ENCODE measurements around the gene PATE2. TPM values are rescaled to one million over a fixed set of nuclear protein-coding genes. Genes with fewer than 3 reads are reported as not detected.

PATE2 gene
- total RNA-seq, 1 experiment from 2014 or later: not detected

DNA sequence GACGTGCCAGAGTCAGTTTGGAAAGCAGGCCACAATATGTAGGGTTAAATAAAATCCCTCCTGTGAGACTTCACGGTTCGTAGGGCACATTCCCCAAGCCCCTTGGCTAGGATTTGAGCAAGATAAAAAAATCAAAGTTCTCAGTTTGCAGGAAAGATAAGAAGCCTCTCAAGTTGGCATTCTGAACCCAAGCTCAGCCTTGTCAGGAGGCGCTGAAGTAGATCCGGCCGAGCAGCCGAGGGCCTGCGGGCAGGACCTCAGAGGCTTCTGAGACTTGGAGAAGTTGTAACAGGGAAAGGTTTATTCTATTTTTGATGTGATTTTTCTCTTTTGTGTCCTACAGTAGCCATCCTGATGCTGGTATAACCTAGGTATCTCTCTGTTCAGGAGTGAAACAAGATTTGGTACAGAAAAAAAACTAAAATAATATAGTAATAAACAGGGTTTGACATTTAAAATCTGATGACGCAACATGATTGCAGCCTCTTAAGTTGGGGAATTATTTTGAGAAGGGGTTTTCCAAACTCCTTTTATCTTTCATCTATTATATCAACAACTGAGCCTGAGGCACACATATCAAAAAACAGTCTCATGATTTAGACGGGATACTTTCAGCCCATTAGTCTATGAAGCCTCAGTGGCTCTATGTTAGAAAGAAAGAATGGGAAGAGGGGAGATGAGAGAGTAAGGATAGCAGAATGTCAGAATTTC lies 10.1 kb downstream of the PATE2 start:
- H3K9me3 ChIP-seq: no peaks in the 10 kb centered on the region
- H3K9me3 Mint-ChIP-seq (ENCODE audit: unreplicated experiment): no peaks in the 10 kb centered on the region
- no peak overlapping the region for H3K27ac Mint-ChIP-seq (ENCODE audit: unreplicated experiment)
- peaks cover 43% of the 10 kb centered on the region for H3K27me3 Mint-ChIP-seq (ENCODE audit: insufficient read depth, unreplicated experiment)
- no peaks in the 10 kb centered on the region for H3K36me3 ChIP-seq (ENCODE audit: control insufficient read depth, insufficient read depth, low read length)
- no peaks in the 10 kb centered on the region for H3K4me1 Mint-ChIP-seq (ENCODE audit: low read depth, unreplicated experiment)
- 0 out of 2 replicates have a peak, but pooled peaks cover 2% of the 10 kb centered on the region for H3K27me3 ChIP-seq (replicated peaks; ENCODE audit: control insufficient read depth, insufficient read depth, low read length)
- no TSS peak for BruUV-seq (replicated peaks)
- H3K4me3 Mint-ChIP-seq (ENCODE audit: unreplicated experiment): no peak overlapping the region
- ChIA-PET POLR2A (no interaction called here), CTCF (no interaction called here)
- no peak for DNase-seq
- H3K36me3 Mint-ChIP-seq (ENCODE audit: insufficient read depth, unreplicated experiment): no peaks in the 10 kb centered on the region
- TF ChIP-seq, protein P1, sequence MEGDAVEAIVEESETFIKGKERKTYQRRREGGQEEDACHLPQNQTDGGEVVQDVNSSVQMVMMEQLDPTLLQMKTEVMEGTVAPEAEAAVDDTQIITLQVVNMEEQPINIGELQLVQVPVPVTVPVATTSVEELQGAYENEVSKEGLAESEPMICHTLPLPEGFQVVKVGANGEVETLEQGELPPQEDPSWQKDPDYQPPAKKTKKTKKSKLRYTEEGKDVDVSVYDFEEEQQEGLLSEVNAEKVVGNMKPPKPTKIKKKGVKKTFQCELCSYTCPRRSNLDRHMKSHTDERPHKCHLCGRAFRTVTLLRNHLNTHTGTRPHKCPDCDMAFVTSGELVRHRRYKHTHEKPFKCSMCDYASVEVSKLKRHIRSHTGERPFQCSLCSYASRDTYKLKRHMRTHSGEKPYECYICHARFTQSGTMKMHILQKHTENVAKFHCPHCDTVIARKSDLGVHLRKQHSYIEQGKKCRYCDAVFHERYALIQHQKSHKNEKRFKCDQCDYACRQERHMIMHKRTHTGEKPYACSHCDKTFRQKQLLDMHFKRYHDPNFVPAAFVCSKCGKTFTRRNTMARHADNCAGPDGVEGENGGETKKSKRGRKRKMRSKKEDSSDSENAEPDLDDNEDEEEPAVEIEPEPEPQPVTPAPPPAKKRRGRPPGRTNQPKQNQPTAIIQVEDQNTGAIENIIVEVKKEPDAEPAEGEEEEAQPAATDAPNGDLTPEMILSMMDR (IDR thresholded peaks at IDR 0.05; ENCODE audit: insufficient read depth in 1 of 2, low read depth in 1 of 2, low read length in 1 of 2, severe bottlenecking in 1 of 2, unreplicated experiment in 1 of 2): no peak
- intact Hi-C loops (cut with micrococcal nuclease; ENCODE audit: unreplicated experiment): no loop called here
- no peak overlapping the region for H3K4me3 ChIP-seq (ENCODE audit: low read depth, low read length)
- 0 out of 2 replicates have a peak, but pooled peaks cover 3% of the 10 kb centered on the region for H3K4me1 ChIP-seq

DNA sequence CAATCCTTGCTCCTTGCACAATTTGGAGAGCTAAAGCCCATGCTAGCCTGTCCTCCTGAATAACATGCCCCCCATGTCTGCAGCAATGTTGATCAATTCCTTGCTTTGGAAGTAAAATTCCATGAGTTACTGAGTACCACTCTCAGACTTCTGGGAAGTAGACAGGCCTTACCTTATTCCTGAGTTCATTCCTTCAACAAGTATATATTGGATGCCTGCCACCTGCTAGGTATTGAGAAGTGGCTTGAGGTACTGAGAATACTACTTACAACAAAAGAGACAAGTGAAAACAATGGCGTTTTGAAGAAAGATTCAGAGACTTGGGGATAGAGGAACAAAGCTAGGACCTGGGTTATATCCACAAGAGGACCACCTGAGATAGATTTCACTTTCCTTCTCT lies 12.4 kb downstream of the PATE2 start:
- Mint-ChIP-seq H3K36me3 (ENCODE audit: insufficient read depth, unreplicated experiment) (no peaks in the 10 kb centered on the region), H3K27me3 (ENCODE audit: insufficient read depth, unreplicated experiment) (peaks cover 35% of the 10 kb centered on the region), H3K9me3 (ENCODE audit: unreplicated experiment) (no peaks in the 10 kb centered on the region), H3K4me1 (ENCODE audit: low read depth, unreplicated experiment) (no peaks in the 10 kb centered on the region), H3K27ac (ENCODE audit: unreplicated experiment) (no peak overlapping the region), H3K4me3 (ENCODE audit: unreplicated experiment) (no peak overlapping the region)
- H3K36me3 ChIP-seq (ENCODE audit: control insufficient read depth, insufficient read depth, low read length): no peaks in the 10 kb centered on the region
- no peaks in the 10 kb centered on the region for H3K9me3 ChIP-seq
- BruUV-seq (replicated peaks): no TSS peak
- ChIA-PET CTCF (no interaction called here), POLR2A (no interaction called here)
- 0 out of 2 replicates have a peak, but pooled peaks cover 2% of the 10 kb centered on the region for H3K27me3 ChIP-seq (replicated peaks; ENCODE audit: control insufficient read depth, insufficient read depth, low read length)
- H3K4me1 ChIP-seq: 0 out of 2 replicates have a peak, but pooled peaks cover 3% of the 10 kb centered on the region
- H3K4me3 ChIP-seq (ENCODE audit: low read depth, low read length): no peak overlapping the region
- intact Hi-C loops (cut with micrococcal nuclease; ENCODE audit: unreplicated experiment): no loop called here
- no peak for DNase-seq
- TF ChIP-seq, protein P1 (IDR thresholded peaks at IDR 0.05; ENCODE audit: insufficient read depth in 1 of 2, low read depth in 1 of 2, low read length in 1 of 2, severe bottlenecking in 1 of 2, unreplicated experiment in 1 of 2): no peak

DNA sequence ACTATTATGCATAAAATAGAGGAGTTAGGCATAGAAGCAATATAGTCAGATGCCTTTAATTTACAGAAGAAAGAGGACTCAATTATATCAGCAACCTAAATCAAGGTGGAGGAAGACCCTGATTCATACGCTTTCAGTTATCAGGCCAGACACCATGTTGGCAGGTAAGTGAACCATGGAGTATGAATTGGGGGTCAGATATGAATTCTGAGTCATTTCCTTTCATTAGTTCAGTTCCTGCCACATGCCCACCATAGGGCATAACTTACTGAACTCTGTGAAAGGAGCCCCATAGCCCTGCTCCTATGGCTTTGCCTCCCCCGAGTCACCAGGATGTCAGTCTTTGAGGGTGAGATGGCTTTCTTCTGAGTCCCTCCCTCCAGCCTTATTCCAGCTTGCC lies 15.1 kb downstream of the PATE2 start:
- no peak for DNase-seq
- 0 out of 2 replicates have a peak, but pooled peaks cover 3% of the 10 kb centered on the region for H3K4me1 ChIP-seq
- Mint-ChIP-seq H3K9me3 (ENCODE audit: unreplicated experiment) (peaks cover 8% of the 10 kb centered on the region), H3K27me3 (ENCODE audit: insufficient read depth, unreplicated experiment) (peaks cover 41% of the 10 kb centered on the region), H3K4me1 (ENCODE audit: low read depth, unreplicated experiment) (no peaks in the 10 kb centered on the region), H3K27ac (ENCODE audit: unreplicated experiment) (no peak overlapping the region), H3K4me3 (ENCODE audit: unreplicated experiment) (no peak overlapping the region), H3K36me3 (ENCODE audit: insufficient read depth, unreplicated experiment) (no peaks in the 10 kb centered on the region)
- BruUV-seq (replicated peaks): no TSS peak
- ChIA-PET CTCF (no interaction called here), POLR2A (no interaction called here)
- peaks cover 7% of the 10 kb centered on the region for H3K9me3 ChIP-seq
- H3K27me3 ChIP-seq (replicated peaks; ENCODE audit: control insufficient read depth, insufficient read depth, low read length): no peaks in the 10 kb centered on the region
- intact Hi-C loops (cut with micrococcal nuclease; ENCODE audit: unreplicated experiment): no loop called here
- H3K36me3 ChIP-seq (ENCODE audit: control insufficient read depth, insufficient read depth, low read length): no peaks in the 10 kb centered on the region
- H3K4me3 ChIP-seq (ENCODE audit: low read depth, low read length): no peak overlapping the region
- TF ChIP-seq, protein P1 (IDR thresholded peaks at IDR 0.05; ENCODE audit: insufficient read depth in 1 of 2, low read depth in 1 of 2, low read length in 1 of 2, severe bottlenecking in 1 of 2, unreplicated experiment in 1 of 2): no peak

Measured in Caco-2 (cell line).